WTC11 (cell line): ENCODE results near the gene NRXN3.

Experiments
- CREB1 ChIP-seq: sonication (generic); formaldehyde crosslinking; IDR thresholded peaks from 2 replicates; pipeline ENCODE4 v1.8.0; 2023; ENCODE audit warnings: mild to moderate bottlenecking, missing genetic modification reagents
- TP53 ChIP-seq: sonication (generic); formaldehyde crosslinking; IDR thresholded peaks from 2 replicates; pipeline ENCODE4 v1.8.1; 2023; ENCODE audit warnings: mild to moderate bottlenecking, missing genetic modification reagents
- ZNF138 ChIP-seq: sonication (generic); formaldehyde crosslinking; conservative IDR thresholded peaks from 2 replicates; pipeline ENCODE4 v1.8.1; 2022; ENCODE audit warnings: mild to moderate bottlenecking, moderate library complexity, missing genetic modification reagents
- TF ChIP-seq, protein P1 (sequence below): sonication (generic); formaldehyde crosslinking; IDR thresholded peaks from 2 replicates; pipeline ENCODE4 v1.8.0; 2023; ENCODE audit warnings: missing genetic modification reagents
- TF ChIP-seq, protein P2 (sequence below): fragments of 200-600 bp; IDR thresholded peaks from 2 replicates; pipeline ENCODE4 v1.8.0; 2022; ENCODE audit warnings: antibody characterized with exemption

DNA sequence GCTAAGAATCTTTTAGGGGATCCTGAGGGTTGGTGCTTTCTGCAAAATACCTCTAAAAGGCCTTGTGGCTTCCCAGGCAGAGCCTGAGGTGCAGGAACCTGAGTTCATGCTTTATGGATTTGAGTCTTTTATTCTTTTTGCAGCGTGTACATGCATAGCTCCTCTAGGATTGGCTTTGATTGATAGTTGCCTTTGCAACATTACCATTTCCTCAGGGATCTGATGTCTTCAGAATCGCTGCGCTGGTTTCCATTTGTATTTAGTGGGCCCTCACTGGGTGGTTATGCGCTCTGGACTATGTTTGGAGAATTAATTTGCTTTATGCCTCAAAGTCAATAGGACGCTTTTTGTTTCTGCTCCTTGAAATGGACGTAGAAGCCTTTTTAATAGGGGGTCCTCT is 16.1 kb downstream of the NRXN3 start:
- TF ChIP-seq CREB1 (CRISPR knock-in tag): no peak
- no peak for TF ChIP-seq ZNF138 (CRISPR knock-in tag)
- TF ChIP-seq, protein P1, sequence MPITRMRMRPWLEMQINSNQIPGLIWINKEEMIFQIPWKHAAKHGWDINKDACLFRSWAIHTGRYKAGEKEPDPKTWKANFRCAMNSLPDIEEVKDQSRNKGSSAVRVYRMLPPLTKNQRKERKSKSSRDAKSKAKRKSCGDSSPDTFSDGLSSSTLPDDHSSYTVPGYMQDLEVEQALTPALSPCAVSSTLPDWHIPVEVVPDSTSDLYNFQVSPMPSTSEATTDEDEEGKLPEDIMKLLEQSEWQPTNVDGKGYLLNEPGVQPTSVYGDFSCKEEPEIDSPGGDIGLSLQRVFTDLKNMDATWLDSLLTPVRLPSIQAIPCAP (CRISPR knock-in tag): no peak
- TF ChIP-seq TP53 (CRISPR knock-in tag): no peak
- TF ChIP-seq, protein P2, sequence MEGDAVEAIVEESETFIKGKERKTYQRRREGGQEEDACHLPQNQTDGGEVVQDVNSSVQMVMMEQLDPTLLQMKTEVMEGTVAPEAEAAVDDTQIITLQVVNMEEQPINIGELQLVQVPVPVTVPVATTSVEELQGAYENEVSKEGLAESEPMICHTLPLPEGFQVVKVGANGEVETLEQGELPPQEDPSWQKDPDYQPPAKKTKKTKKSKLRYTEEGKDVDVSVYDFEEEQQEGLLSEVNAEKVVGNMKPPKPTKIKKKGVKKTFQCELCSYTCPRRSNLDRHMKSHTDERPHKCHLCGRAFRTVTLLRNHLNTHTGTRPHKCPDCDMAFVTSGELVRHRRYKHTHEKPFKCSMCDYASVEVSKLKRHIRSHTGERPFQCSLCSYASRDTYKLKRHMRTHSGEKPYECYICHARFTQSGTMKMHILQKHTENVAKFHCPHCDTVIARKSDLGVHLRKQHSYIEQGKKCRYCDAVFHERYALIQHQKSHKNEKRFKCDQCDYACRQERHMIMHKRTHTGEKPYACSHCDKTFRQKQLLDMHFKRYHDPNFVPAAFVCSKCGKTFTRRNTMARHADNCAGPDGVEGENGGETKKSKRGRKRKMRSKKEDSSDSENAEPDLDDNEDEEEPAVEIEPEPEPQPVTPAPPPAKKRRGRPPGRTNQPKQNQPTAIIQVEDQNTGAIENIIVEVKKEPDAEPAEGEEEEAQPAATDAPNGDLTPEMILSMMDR: no peak
